ENCODE results near the gene TEDDM1.
"Not testable (repeated sequence)": the region's sequence is repeated elsewhere in the genome, so short reads cannot be mapped to it uniquely, and the experiment has no call there.

Gene TEDDM1

GRCh38 chr1:182381962-182382819, 18.3 kb downstream of the TEDDM1 start:
- no peak for DNase-seq (ENCODE audit: low read depth in 2 of 3, low spot score in 2 of 3)

DNA sequence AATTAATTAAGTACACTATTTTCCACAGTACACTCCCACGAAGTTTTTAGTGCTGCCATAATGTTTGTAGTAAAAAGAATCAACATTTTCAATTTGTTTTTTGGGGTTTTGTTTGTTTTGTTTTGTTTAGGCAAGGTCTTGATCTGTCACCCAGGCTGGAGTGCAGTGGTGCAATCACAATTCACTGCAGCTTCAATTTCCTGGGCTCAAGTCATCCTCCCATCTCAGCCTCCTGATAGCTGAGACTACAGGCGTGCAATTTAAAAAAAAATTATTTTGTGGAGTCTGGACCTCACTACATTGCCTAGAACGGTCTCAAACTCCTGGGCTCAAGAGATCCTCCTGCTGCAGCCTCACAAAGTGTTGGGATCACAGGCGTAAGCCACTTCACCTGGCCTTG, 20.3 kb downstream of the TEDDM1 start:
- DNase-seq (ENCODE audit: low read depth in 2 of 3, low spot score in 2 of 3): no peak

DNA sequence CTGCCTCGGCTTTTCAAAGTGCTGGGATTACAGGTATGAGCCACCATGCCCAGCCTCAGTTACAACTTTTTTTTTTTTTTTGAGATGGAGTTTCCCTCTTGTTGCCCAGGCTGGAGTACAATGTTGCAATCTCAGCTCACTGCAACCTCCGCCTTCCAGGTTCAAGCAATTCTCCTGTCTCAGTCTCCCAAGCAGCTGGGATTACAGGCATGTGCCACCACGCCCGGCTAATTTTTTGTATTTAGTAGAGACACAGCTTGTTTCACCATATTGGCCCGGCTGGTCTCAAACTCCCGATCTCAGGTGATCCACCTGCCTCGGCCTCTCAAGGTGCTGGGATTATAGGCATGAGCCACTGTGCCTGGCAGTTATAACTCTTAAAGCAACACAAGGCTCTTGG, 20.7 kb downstream of the TEDDM1 start:
- not testable (repeated sequence) for DNase-seq (ENCODE audit: low read depth in 2 of 3, low spot score in 2 of 3)

DNA sequence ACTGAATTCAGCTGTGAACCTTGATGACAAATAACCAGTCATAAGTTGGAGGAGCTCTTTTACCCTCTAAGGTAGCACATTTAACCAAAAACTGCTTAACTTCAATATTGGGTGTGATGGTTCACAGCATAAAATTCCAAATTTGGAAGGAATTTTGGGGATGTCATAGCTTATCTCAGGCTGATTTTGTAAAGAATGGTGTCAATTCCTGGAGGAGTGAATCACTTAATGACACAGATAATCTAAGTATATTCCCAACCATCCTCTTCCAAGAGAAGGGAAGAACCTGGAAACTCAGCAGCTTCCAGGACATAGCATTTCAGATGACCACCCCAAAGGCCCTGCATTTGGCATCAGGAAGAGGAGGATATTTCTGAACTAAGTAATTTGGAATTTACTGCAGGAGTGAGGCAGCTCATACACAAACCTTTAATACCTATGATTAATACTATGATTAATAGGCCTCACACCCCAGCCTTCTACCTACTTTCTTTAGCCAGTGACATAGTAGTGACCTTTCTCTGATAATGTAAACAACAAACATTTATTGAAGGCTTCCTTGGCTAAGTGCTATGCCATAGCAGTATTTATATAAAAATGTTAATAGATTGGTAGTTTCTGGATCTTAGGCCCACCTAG, 23.4 kb downstream of the TEDDM1 start:
- no peak for DNase-seq (ENCODE audit: low read depth in 2 of 3, low spot score in 2 of 3)

- DNase-seq (ENCODE audit: low read depth in 2 of 3, low spot score in 2 of 3): no peak
Measured at GRCh38 chr1:182374101-182374834, 26.2 kb downstream of the TEDDM1 start.

DNA sequence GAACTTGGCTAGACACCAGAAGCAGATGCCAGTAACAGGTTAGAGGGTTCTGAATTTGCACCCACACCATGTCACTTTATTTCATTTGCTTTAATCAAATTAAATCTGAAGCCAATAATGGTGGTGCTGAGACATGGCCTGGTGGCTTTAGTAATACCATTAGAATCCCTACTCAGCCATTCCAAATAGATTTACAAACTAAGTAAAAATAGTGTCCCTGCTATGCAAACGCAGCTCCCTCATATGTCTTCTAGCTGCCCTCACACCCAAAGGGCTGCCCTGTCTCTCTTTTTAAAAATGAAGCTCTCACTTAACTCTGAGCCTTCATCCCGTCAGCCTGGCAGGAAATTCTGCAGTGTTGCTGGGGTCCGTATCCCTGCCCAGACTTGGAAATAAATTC, 29.9 kb downstream of the TEDDM1 start:
- no peak for DNase-seq (ENCODE audit: low read depth in 2 of 3, low spot score in 2 of 3)

- DNase-seq (ENCODE audit: low read depth in 2 of 3, low spot score in 2 of 3): no peak
Measured at GRCh38 chr1:182368903-182369302, 31.6 kb downstream of the TEDDM1 start.

GRCh38 chr1:182368358-182368757, 32.1 kb downstream of the TEDDM1 start:
- no peak for DNase-seq (ENCODE audit: low read depth in 2 of 3, low spot score in 2 of 3)

GRCh38 chr1:182367926-182368325, 32.5 kb downstream of the TEDDM1 start:
- DNase-seq (ENCODE audit: low read depth in 2 of 3, low spot score in 2 of 3): no peak

DNA sequence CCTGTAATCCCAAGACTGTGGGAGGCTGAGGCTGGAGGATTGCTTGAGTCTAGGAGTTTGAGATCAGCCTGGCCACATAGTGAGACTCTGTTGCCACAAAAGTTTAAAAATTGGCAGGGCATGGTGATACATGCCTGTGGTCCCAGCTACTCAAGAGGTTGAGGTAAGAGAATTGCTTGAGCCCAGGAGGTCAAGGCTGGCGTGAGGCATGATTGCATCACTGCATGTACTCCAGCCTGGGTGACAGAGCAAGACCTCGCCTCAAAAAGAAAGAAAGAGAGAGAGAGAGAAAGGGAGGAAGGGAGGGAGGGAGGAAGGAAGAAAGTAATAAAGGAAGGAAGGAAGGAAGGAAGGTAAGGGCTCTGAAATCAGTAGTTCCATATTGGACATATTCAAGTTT, 33.9 kb downstream of the TEDDM1 start:
- DNase-seq (ENCODE audit: low read depth in 2 of 3, low spot score in 2 of 3): no peak

GRCh38 chr1:182359645-182360044, 40.8 kb downstream of the TEDDM1 start:
- DNase-seq (ENCODE audit: low read depth in 2 of 3, low spot score in 2 of 3): no peak

- no peak for DNase-seq (ENCODE audit: low read depth in 2 of 3, low spot score in 2 of 3)
Measured at GRCh38 chr1:182357913-182358312, 42.6 kb downstream of the TEDDM1 start.

DNA sequence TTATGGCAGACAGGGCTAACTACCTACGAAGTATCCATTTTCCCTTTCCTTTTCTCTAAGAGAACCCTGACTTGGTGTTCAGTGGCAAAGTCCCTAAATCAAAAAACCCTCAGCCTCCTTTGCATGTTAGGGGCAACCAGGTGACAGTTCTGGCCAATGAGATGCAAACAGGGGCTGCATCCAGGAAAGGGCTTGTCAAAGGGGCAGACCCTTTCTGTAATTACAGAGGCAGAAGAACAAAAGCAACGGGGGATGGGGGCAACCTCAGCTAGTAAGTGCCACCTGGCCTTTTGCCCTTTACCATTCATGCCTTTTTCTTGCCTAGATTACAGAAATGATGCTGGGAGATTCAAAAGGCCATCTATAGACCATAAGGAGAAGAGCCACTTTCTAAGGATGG, 43.3 kb downstream of the TEDDM1 start:
- DNase-seq (ENCODE audit: low read depth in 2 of 3, low spot score in 2 of 3): no peak

DNA sequence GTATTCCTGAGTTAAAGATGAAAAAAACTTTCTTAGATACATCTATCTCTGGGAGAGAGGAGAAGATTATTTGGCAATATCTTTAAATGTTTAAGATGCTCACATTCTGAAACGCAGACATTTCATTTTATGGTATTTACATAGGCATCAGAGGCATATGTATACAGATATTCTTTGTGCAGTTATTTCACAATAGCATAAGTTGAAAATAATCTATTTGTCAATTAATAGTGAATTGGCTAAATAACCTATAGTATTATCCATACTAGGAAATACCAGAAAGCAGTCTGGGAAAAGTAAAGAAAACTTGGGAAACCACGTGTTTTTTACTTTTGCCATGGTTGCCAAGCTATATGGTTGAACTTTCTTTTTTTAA, 44.8 kb downstream of the TEDDM1 start:
- no peak for DNase-seq (ENCODE audit: low read depth in 2 of 3, low spot score in 2 of 3)

DNA sequence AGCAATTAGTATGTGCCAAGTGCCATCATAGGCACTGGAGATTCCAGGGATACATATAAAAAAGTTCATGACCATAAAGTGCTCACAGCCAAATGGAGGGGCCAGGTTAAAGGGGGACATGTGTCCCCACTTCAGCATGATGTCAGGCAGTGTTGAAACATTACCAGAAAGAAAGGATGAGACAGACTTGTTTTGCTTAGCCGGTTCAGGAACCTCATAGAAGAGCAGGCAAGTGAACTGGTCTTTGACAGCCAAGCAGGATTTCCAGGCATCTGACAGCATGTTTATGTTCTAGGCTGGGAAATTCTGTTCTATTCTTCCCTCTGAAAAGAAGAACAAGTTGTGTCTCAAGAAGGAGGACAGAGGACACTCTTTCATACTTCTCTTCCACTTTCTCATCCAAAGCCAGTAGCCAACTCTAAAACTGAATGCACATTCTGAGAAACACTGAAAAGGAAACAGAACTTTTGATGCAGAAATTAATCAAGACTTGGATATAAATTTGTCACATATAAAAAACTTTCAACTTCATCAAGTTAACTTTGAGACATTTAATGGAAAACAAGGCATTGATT, 48.6 kb downstream of the TEDDM1 start:
- no peak for DNase-seq (ENCODE audit: low read depth in 2 of 3, low spot score in 2 of 3)

DNA sequence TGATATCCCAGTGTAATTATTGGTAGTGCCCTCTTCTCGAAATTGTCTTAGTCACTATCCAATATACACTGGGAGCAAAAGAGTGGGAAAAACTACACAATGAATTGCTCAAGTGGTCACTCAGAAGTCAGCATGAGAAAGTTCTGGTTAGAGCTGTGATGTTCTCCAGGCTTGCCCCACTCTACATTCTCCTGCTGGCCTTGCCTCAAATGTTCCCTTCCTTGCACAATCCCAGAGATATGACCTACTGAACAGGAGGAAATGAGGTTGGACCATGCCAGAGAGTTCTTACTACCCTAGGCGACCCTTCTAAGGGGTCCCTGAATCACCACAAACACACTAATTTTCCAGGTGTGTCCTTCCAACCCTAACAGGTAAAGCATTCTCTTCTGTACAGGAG, 49.6 kb downstream of the TEDDM1 start:
- no peak for DNase-seq (ENCODE audit: low read depth in 2 of 3, low spot score in 2 of 3)

- DNase-seq (ENCODE audit: low read depth in 2 of 3, low spot score in 2 of 3): no peak
Measured at GRCh38 chr1:182348961-182349747, 51.3 kb downstream of the TEDDM1 start.

Measured in activated CD8-positive, alpha-beta memory T cell treated with anti-CD3 and anti-CD28 coated beads for 48 hours (primary cell).